T-helper 1 cell (primary cell): Measurements from ENCODE around the gene MOK.

Source experiments
- DNase-seq, 5 donors: peaks; one replicate each; pipeline ENCODE4 v3.0.0-alpha.2; 2012 to 2020

MOK gene

DNA sequence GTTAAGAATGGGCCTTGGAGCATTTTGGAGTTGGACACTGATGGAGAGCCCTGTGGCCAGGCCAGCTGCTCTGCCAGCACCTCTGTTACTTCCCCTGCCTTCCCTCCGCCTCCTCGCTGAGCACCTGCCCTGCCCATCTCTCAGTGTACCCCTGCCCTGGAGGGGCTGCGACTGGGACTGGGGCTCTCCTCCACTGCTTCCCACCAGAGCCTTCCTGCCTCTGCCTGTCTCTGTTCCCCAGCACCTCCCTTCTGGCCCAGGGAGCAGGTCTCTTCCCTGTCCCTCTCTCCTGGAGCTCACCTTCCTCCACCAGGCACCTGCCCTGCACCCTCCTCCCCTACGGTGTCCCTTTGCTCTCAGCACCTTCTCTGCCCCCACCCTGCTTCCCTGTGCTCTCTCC is 103.2 kb downstream of the MOK start:
- no peak for DNase-seq

DNA sequence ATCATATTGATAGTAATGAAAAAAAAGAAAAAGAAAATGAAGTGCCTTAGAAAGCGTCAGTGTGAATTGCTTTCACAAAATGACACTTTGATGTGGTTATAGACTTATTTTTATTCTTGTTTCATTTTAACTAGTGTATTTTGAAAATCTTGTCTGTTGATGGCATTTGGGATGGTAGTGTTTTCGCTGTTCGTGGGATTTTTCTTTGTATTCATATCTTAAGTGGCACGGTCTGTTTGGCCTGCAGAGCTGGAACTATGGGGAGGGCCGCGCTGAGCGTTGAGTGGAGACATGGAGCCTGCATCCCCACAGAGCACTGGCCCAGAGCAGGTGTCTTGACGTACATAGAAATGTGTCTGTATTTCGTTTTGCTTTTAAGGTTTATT is 103.6 kb downstream of the MOK start:
- peak in 1 of 5 donors; percentile 29 for DNase-seq

DNA sequence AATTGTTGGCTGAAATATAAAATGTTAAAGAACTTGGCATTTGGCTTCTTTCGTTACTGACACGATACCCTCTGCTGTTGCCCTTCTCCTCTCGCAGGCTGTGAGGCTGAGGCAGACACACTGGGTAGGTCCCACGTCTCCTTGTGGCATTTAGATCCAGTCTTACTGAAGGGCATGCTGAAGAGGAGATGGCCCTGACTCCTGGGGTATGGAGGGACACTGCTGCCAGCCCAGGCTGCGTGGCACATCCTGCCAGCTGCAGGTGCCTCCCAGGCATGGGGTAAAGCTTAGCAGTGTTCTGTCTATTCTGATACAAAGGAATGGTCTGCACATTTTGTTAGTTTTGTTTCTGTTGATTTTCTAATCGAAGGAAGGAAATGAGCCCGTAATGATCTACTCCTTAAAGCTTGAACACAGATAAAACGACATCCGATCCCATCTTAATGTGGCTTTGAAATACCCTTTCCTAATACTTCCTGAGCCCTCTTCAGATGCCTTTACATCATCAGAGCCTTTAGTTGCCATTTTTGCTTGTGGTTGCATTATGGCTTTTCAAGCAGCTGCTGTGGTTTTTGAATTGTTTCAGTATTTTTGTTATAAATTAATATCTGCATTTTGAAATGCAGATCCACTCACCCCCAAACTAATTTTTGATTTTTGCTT is 104.1 kb downstream of the MOK start:
- DNase-seq: peak in 1 of 5 donors; percentile 36

DNA sequence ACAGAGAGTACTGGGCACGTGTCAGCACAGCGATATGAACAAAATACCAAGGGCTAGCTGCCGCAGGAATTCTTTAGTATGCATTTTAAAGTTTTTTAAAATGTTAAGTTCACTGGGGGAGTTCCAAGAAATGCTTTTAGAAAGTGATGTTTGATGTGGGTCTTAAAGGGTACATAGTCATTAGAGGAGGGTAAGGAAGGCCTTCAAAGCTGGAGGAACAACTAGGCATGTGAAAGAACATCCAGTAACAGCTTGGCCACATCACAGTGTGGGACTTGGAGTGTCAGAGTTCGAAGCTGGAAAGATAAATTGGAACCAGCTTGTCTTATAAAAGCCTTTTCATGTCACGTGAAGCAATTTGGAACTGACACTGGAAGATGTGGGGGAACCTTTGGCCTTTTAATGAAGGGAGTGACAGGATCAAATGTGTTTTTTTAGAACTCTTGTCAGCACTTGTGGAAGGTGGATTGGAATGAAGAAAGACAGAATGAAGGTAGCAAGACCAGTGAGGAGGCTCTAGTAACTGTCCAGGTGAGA is 107.6 kb downstream of the MOK start:
- no peak for DNase-seq

DNA sequence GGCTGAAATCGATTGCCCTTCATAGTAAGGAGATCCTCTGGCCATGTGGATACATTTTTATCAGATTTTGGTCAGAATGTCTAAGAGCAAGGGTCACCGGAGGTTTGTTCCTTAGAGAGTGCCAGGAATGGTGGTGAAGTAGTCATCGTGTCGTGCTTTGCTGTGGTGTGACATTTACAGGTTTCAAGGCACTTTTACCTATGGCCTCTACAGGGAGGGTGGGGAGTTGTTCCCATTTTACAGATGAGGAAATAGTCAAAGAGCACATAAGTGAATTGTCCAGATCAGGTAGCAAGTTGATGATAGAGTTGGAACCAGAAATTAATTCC is 108.1 kb downstream of the MOK start:
- no peak for DNase-seq

DNA sequence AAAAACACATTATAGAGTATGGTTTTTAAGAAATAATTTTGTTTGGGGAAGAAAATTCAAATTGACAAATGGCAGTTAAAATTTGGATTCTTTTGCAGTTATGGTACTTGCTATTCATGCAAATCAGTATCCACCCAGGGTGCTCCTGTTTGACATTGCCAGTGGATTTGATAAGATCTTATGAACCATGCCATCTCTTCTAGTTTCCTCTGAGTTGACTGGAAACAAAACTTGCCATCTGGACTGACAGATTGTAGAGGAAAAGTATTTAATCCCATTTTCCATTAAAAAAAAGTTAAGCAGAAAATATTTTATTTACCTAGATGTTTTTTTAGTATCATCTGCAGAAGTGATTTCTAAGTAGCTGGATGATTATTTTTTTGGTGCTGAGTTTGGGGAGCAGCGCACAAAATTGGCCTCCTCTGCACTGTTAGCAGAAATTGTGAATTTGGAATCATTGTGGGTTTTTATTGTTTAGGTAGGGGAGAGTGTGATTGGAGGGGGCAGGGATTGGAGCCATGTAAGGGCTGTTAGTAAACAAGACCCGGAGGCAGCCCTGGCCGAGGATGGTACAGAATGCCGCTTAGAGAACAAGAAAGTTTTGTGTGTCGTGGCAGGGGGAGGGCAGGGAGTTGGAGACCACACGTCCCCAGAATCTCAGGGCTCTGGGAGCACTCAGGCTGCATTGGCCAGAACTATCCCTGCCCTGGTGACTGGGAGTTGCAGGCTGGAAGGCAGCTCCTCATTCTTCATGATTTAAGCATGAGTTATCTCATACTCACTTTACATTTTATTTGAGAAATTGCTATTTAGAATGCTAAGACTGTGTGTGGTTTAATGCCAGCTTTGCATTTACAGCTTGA is 108.7 kb downstream of the MOK start:
- DNase-seq: no peak

DNA sequence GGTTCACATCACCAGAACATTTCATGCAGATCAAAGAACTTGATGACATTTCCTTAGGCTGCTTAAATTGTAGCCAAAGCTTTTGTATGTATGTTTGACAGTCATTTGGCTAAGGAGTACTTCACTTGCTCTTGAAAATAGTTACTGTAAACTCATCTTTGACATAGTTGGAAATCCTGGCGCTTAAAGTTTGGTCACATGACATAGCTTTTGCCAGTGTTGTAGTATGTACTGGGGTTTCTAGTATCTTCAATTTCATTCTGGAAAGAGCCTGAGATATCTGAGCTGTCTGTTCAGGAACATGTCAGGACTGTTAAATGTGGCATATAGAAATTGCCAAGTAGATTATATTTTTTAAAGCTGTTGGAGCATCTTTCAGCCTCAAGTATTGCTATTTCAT is 109.5 kb downstream of the MOK start:
- DNase-seq: no peak

DNA sequence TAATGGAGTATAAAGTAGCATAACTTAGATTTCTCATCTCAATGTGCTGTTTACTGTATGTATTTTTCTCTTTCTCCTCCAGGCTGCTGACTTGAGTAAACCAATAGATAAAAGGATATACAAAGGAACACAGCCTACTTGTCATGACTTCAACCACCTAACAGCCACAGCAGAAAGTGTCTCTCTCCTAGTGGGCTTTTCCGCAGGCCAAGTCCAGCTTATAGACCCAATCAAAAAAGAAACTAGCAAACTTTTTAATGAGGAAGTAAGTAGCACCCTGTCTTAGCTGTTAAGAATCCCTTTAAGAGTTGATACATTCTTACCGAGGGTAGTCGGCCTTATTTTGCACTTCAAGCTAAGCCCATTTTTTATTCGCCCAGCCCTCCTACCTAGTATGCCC is 110.1 kb downstream of the MOK start:
- no peak for DNase-seq

DNA sequence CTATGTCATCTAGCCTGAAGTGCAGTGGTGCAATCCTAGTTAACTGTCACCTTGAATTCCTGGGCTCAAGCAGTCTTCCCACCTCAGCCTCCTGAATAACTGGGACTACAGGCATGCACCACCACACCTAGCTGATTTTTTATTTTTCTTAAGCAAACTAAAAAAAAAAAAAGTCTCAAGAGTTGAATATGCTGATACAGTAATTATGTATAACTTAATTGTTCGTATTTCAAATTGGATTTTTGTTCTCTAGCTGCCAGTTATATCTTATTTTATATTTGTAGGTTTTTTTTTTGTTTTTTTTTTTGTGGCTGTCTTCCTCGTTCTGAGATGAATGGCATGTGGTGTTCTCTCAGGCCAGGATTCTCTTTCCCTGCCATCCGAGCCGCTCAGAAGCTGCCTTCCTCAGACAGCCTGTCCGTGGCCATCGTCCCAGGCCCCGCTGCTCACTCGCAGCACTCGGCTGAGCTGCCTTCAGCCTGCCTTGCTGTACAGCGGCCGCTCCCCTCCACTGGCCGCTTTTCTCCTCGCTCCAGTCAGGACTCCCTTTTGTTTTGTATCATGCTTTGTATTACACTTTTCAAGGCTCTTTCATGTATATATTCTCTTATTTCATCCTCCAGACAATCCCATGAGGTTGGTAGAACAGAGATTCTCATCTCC is 112.0 kb downstream of the MOK start:
- DNase-seq: no peak

DNA sequence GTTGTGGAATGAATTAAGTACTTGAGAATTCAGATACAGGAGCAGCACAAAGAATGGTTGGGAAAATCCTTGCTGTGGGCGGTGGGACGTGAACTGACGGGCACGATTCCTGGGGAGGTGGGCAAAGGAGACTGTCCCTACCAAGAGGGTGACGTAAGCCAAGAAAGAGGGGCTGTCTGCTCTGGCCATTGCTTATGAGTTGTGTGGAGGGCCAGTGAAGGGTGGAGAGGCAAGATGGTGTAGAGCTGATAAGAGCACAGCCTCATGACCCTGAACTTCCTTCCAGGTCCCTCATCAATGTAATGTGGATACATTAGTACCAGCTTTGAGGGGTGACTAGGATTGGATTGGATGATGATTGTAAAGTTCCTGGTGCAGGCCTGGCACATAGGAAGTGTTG is 115.1 kb downstream of the MOK start:
- DNase-seq: no peak

DNA sequence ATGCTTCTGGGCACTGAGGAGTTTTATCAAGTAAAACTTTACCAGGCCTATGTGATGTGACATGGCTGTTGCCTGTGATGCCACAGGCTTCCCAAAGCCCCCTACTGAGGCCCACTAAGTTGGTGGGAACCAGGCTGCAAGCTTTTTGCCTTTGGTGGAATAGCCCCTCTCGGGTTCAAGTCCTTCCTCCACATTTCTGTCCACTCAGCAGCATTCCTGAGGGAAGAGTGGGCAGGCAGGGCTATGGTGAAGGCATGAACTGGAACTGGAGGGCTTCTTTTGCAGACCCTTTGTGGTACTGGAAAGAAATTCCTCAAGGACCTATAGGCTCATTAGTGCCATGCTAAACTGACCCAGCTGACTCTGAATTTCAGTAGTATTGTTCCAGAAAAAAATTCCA is 116.8 kb downstream of the MOK start:
- no peak for DNase-seq

DNA sequence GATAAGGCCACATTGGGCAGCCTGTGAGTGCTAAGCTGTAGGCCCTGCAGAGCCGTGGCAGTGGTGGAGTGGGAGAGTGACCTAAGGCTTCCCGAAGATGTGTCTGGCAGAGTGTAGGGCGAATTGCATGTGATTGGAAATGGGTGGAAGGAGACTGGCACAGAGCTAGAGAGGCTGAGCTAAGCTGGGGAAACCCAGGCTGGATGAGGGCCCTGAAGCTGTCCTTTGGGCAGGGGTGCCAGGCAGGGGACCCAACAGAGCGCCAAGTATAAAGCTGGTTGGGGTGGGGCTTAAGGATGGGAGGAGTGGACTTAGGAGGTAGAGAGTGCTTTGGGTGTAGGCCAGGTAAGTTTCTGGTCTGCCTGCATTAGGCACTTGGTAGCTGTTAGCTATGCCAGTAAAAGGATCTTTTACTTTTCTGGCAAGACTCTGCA is 117.4 kb downstream of the MOK start:
- DNase-seq: no peak

DNA sequence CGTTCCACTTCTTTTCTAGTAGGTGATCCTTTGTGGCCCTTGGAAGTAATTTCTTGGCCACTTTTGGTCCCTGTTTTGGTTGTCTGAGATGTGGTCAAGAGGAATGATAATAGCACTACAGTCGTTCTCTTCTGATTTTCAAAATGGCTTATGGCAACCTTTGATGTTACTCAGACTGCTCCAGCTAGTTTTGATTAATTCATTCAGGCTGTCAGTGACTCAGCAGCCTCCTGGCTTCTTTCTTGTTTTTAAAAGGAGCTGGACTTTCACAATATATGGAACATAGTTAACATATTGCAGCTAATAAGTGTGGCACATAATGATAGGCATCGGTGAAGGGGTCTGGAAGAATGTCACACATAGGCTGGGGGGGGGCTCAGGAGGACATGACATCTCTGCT is 117.9 kb downstream of the MOK start:
- DNase-seq: no peak

DNA sequence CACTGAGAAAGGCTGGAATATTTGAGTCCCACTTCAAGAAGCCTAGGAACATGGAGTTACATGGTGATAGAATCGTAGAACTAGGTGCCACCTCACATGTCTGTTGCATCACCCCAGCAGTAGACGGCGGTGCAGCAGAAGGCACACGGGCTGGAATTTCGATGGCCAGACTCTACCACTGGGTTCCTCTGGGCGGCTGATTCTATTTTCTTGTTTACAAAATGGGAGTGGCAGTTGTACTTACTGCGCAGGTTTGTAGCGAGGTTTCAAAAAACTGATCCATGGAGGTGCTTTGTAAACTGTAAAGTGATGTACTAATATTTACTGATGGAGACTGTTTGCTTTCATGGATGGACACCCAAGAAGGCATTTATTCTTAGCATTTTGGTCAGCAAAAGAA is 119.6 kb downstream of the MOK start:
- DNase-seq: no peak

DNA sequence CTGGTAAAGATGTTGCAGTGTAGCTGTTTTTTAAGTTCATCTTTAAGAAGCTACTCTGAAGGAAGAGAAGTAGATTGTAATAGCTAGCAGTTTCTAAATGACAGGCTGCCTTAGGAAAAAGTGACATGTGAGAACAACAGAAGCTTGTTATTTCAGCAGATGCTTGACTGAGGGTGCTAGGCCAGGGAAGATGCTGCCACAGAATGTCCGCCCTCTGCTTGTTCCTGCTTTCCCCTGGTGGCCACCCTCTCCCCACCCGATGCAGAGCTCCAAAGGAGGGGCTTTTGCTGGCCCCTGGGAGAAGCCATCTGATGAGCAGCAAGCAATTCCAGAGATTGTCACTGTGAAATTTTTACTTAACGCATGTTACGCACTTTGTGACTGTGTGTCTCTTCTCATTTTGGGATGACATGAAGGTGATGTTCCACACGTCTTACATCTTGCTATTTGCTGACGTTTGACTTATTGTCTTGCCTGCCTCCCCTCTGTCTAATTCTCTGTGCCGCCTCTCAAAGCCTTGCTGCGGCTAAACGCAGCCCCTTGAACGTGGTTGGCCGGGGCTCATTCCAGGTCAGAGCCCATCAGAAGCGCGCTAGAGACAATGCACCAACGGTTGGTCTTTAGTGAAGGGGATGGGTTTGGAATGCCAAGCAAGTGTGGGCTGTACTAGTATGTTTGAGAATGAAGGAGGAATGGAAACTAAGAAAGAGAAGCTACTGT is 120.5 kb downstream of the MOK start:
- peak in 1 of 5 donors; percentile 29 for DNase-seq

DNA sequence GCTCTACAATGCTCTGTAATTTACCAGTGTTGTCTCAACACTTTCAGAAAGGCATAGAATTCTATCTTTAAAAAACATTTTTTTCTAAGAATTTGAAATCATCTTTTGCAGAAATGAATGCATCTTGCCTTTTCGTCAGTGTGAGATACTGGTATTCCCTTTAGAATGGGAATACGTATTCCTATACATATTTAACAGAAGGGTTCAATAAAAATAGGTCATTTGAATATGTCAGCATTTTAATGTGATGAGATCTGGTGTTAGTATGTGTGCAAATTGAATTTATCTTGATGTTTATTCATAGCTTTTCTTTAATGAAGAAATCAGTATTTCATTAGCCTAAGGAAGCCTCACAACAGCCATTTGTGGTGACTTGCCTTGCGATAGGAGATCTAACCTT is 121.1 kb downstream of the MOK start:
- DNase-seq: no peak

DNA sequence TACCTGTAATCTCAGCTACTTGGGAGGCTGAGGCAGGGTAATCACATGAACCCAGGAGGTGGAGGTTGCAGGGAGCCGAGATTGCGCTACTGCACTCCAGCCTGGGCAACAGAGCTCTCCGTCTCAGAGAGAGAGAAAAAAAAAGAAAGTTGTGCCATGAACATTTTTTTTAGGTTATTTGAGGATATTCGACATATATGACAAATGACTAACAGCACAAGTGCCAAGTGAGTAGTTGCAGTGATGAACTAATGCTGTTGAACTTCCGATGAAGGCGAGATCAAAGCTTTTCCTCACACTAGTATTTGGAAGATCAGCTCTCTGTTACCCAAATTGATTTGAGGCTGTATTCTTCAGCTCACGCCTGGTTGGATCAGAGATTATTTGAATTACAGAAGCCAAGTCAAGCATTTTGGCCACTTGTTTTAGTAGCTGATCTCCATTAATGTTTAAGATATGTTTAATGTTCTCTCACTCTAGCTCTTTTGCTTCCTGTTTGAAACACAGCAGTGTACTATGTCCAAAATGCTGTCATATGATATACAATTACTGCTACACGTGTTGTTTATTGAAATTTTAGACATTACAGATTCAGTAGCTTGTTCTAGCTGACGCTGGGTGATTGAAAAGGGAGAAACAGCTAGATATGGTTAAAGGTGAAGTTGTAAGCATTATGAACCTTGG is 121.9 kb downstream of the MOK start:
- no peak for DNase-seq

DNA sequence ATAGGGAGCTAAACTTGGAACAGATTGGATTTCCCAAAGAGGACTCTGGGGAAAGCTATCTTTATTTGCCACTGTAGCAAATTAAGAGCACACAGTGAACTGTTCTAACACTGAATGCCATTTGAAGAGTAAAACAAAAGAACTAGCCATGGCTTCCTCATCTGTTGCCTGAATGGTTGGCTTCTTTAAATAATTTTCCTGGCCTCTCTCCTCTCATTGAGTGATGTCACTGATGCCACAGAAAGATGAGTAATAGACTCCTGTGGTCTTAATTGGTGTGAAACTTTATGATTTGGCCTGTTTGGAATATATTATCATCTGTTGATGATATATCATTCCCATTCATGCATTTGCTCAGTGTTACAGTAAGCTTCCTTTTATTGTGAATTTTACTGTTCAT is 122.8 kb downstream of the MOK start:
- peak in 1 of 5 donors; percentile 10 for DNase-seq

DNA sequence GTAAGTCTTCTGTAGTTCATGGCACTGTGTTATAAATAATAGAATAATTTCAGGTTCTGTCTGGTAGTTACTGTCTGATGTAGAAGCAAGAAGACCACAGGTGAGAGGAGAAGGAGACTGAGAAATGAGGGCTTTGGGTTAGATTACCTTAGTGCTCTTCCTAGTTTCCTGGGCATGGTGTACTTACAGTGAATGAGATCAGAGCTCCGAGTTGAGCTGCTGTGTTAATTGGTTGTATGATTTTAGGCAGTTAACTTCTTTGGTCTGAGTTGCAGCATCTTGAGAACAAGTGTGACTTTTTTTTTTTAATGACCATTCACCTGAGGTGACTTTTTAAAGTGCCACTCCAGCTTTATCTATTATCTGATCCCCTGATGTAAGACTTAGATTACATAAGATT is 123.8 kb downstream of the MOK start:
- DNase-seq: no peak

DNA sequence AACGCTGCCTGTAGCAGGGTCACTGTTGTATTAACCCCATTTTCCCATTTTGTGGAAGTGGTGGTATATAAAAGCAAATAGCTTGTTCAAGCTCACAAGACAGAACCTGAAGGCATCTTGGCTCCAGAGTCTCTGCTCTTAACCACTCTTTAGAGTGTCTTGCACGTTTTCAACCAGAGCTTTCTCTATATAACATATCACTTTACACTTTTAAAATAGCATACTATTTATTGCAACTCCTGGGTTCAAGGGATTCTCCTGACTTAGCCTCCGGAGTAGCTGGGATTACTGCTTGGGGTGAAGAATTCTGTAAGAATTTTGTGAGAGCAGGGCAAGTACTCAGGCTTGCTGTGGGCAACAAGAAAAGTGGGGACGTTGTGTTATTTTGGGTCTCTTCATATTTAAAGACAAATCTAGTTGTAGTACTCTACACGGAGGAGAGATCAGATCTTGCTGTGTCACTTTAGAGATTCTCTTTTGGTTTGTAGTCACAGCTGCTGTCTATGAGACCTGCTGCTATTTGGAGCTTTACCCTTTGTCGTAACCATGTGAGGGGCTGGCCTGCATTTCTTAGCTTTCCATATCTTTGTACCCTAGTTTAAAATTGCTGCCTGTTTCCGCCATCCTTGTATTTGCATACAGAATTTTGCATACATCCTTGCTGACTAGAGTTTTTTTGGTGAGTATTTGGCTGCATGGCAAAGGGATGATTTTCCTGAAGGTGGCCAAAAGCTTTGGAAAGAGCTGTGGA is 124.5 kb downstream of the MOK start:
- no peak for DNase-seq
